Endothelial cell of umbilical vein (primary cell): ENCODE results near the gene PRKG1. TPM values are rescaled to one million over a fixed set of nuclear protein-coding genes. Genes with fewer than 3 reads are reported as not detected.

Source experiments
- BruUV-seq: library from RNA; stranded (reverse); fragments of 400-500 nt; replicated peaks from 2 replicates; lab custom pipeline; 2021; lab: Mats Ljungman, UMichigan
- CTCF ChIA-PET: fragments of 300-600, 350-600 bp; sonication (Branson Sonifier 250); formaldehyde crosslinking; loops from one replicate; lab custom pipeline; 2021; ENCODE audit warnings: antibody characterized with exemption, inconsistent platforms; lab: Charles Lee
- POLR2A ChIA-PET: fragments of 300-600, 350-600 bp; sonication (Branson Sonifier 250); formaldehyde crosslinking; loops from one replicate; lab custom pipeline; 2021; ENCODE audit warnings: antibody characterized with exemption, inconsistent platforms; lab: Charles Lee
- DNase-seq: peaks from one replicate; pipeline ENCODE4 v3.0.0-alpha.2; 2011; ENCODE audit warnings: low read depth, low spot score
- FAIRE-seq: peaks from 2 replicates; lab custom pipeline; 2011; peaks lifted over from hg19 to GRCh38; lab: Jason Lieb, UNC
- H2AFZ ChIP-seq: 2 replicates; pipeline ENCODE4 v1.6.0; 2012; ENCODE audit warnings: low read depth, low read length, control low read depth, inconsistent platforms
- H3K27ac ChIP-seq: 2 replicates; pipeline ENCODE4 v1.5.1; 2011; ENCODE audit warnings: low read depth, mild to moderate bottlenecking, control low read depth, low read length, moderate library complexity; ENCODE audit not compliant: insufficient read depth
- H3K27me3 ChIP-seq, 2 experiments: 2 replicates each; pipeline versions ENCODE4 v1.6.0 to v1.6.1; 2011; ENCODE audit warnings: low read length in 2 of 2, mixed read lengths in 1 of 2; ENCODE audit not compliant: control insufficient read depth in 2 of 2, insufficient read depth in 2 of 2
- H3K36me3 ChIP-seq, 2 experiments: 2 replicates in 1 of 2; 3 replicates in 1 of 2; pipeline ENCODE4 v1.5.1; 2011; ENCODE audit warnings: low read length in 2 of 2, mild to moderate bottlenecking in 1 of 2, moderate library complexity in 1 of 2; ENCODE audit not compliant: control insufficient read depth in 2 of 2, insufficient read depth in 2 of 2; ENCODE audit errors: extremely low read depth in 1 of 2
- H3K4me1 ChIP-seq: 3 replicates; pipeline ENCODE4 v1.5.1; 2011; ENCODE audit warnings: mild to moderate bottlenecking, low read length; ENCODE audit not compliant: control insufficient read depth, insufficient read depth; ENCODE audit errors: extremely low read depth
- H3K4me2 ChIP-seq: 2 replicates; pipeline ENCODE4 v1.6.1; 2011; ENCODE audit warnings: low read length, control low read depth, mixed read lengths; ENCODE audit not compliant: insufficient read depth
- H3K4me3 ChIP-seq, 3 experiments: fragments of 200-600 bp in 1 of 3; sonication (generic), shearing (Covaris generic) in 1 of 3; replicated peaks in 1 of 3; 2 replicates each; pipeline ENCODE4 v1.5.1; 2011 to 2016; ENCODE audit warnings: control low read depth in 3 of 3, low read length in 3 of 3, mild to moderate bottlenecking in 2 of 3, inconsistent platforms in 1 of 3, low read depth in 1 of 3, moderate library complexity in 1 of 3; ENCODE audit not compliant: insufficient read depth in 1 of 3
- H3K79me2 ChIP-seq: 2 replicates; pipeline ENCODE4 v1.6.0; 2012; ENCODE audit warnings: low read length, inconsistent platforms; ENCODE audit not compliant: control insufficient read depth, insufficient read depth
- H3K9ac ChIP-seq: replicated peaks from 2 replicates; pipeline ENCODE3; 2011; ENCODE audit warnings: low read length, control low read depth; ENCODE audit not compliant: insufficient read depth; ENCODE audit errors: extremely low read depth
- H3K9me1 ChIP-seq: replicated peaks from 3 replicates; pipeline ENCODE4 v1.6.0; 2011; ENCODE audit warnings: mild to moderate bottlenecking, low read length; ENCODE audit not compliant: control insufficient read depth, insufficient read depth; ENCODE audit errors: extremely low read depth
- H3K9me3 ChIP-seq: replicated peaks from 2 replicates; pipeline ENCODE4 v1.5.1; 2012; ENCODE audit warnings: low read length, inconsistent platforms; ENCODE audit not compliant: control insufficient read depth, insufficient read depth
- H4K20me1 ChIP-seq: replicated peaks from 2 replicates; pipeline ENCODE3; 2011; ENCODE audit warnings: mild to moderate bottlenecking, low read length; ENCODE audit not compliant: control insufficient read depth, insufficient read depth; ENCODE audit errors: extremely low read depth
- EZH2 ChIP-seq: IDR thresholded peaks from 2 replicates; pipeline ENCODE4 v1.6.1; 2012; ENCODE audit warnings: borderline replicate concordance, low read depth, mild to moderate bottlenecking, moderate library complexity, low read length, inconsistent platforms; ENCODE audit not compliant: severe bottlenecking
- FOS ChIP-seq: IDR thresholded peaks from 2 replicates; pipeline ENCODE4 v1.6.1; 2011; ENCODE audit warnings: mild to moderate bottlenecking, low read length, moderate library complexity, borderline replicate concordance; ENCODE audit not compliant: insufficient read depth
- GATA2 ChIP-seq: IDR thresholded peaks from 2 replicates; pipeline ENCODE4 v1.7.0; 2011; ENCODE audit warnings: low read depth, mild to moderate bottlenecking, moderate library complexity, mixed read lengths, low read length; ENCODE audit not compliant: insufficient read length, insufficient read depth
- JUN ChIP-seq: IDR thresholded peaks from 2 replicates; pipeline ENCODE4 v1.6.1; 2011; ENCODE audit warnings: borderline replicate concordance, low read depth; ENCODE audit not compliant: insufficient read length, insufficient read depth
- MAX ChIP-seq: IDR thresholded peaks from 2 replicates; pipeline ENCODE4 v1.6.1; 2011; ENCODE audit not compliant: insufficient read depth, insufficient read length
- MYC ChIP-seq: IDR thresholded peaks from one replicate; pipeline ENCODE4 v1.6.1; 2011; ENCODE audit warnings: mild to moderate bottlenecking, low read depth, low read length
- POLR2A ChIP-seq: IDR thresholded peaks from 2 replicates; pipeline ENCODE4 v1.6.1; 2012; ENCODE audit warnings: low read depth, mild to moderate bottlenecking, control low read depth, low read length
- POLR2AphosphoS5 ChIP-seq: IDR thresholded peaks from 2 replicates; pipeline ENCODE4 v1.6.1; 2012; ENCODE audit warnings: low read depth, mild to moderate bottlenecking, control low read depth, low read length, moderate library complexity; ENCODE audit not compliant: insufficient read depth
- dilution Hi-C: fragments of 300-500 bp; cut with MboI; formaldehyde crosslinking; loops from one replicate; pipeline ENCODE4 v1.15.0; 2019; ENCODE audit warnings: low sequenced_read_pairs; ENCODE audit not compliant: extremely low pct_ligation_motif_present
- intact Hi-C: fragments of 100-400 bp; cut with micrococcal nuclease; formaldehyde crosslinking; loops from one replicate; pipeline ENCODE4 v1.10.0; 2022
- polyA plus RNA-seq, 4 experiments: library from polyadenylated mRNA; depleted of rRNA in 3 of 4; stranded (reverse) in 3 of 4; unstranded in 1 of 4; fragments of >200 nt; gene quantifications; 2 replicates each; pipeline versions ENCODE4 v1.2.1 to v1.2.3, GENCODE V29; 2011 to 2012; ENCODE audit warnings: missing spikeins in 1 of 4
- total RNA-seq: library from RNA; stranded (reverse); gene quantifications from 2 replicates; pipeline ENCODE4 v1.2.3, GENCODE V29; 2021
- TF ChIP-seq, protein P1 (sequence below), 2 donors: IDR thresholded peaks; 1 replicate in 1 of 2; 2 replicates in 1 of 2; pipeline ENCODE4 v1.5.1; 2011; ENCODE audit warnings: low read length in 2 of 2, mild to moderate bottlenecking in 2 of 2, moderate library complexity in 2 of 2, control low read depth in 1 of 2, inconsistent platforms in 1 of 2, low read depth in 1 of 2; ENCODE audit not compliant: insufficient read depth in 1 of 2; ENCODE audit errors: extremely low read depth in 1 of 2

Gene PRKG1
- total and polyA plus RNA-seq, 2 donors (not counting 3 experiments of a cell fraction or from before 2014, with no cell fraction given) = 0.01 to 0.18 TPM

GRCh38 chr10:52248697-52249306 is 1174.5 kb downstream of the PRKG1 start:
- no peaks in the 10 kb centered on the region for H4K20me1 ChIP-seq
- H3K79me2 ChIP-seq = no peaks in the 10 kb centered on the region
- no peaks in the 10 kb centered on the region for H3K9me3 ChIP-seq
- no peak overlapping the region for H3K27ac ChIP-seq
- no peaks in the 10 kb centered on the region for H3K4me1 ChIP-seq
- no peak overlapping the region for H3K4me2 ChIP-seq
- no peak overlapping the region for H3K9ac ChIP-seq
- no peak overlapping the region for H2AFZ ChIP-seq
- no peaks in the 10 kb centered on the region for H3K9me1 ChIP-seq
- no peak overlapping the region for H3K4me3 ChIP-seq
- ChIA-PET POLR2A (no interaction called here), CTCF (interaction anchor here (1.2 to 1.5 kb wide), 2 partner anchors 9 to 59 kb away, joined by 3 read pairs; no protein-coding TSS in a partner anchor)
- intact Hi-C loops = no loop called here
- DNase-seq (no peak), FAIRE-seq (no peak)
- dilution Hi-C loops = no loop called here
- BruUV-seq = no TSS peak
- no peaks in the 10 kb centered on the region for H3K27me3 ChIP-seq
- TF ChIP-seq POLR2AphosphoS5 (no peak), JUN (no peak), GATA2 (no peak), MYC (no peak), FOS (no peak), EZH2 (no peak), POLR2A (no peak), MAX (no peak)
- TF ChIP-seq, protein P1, sequence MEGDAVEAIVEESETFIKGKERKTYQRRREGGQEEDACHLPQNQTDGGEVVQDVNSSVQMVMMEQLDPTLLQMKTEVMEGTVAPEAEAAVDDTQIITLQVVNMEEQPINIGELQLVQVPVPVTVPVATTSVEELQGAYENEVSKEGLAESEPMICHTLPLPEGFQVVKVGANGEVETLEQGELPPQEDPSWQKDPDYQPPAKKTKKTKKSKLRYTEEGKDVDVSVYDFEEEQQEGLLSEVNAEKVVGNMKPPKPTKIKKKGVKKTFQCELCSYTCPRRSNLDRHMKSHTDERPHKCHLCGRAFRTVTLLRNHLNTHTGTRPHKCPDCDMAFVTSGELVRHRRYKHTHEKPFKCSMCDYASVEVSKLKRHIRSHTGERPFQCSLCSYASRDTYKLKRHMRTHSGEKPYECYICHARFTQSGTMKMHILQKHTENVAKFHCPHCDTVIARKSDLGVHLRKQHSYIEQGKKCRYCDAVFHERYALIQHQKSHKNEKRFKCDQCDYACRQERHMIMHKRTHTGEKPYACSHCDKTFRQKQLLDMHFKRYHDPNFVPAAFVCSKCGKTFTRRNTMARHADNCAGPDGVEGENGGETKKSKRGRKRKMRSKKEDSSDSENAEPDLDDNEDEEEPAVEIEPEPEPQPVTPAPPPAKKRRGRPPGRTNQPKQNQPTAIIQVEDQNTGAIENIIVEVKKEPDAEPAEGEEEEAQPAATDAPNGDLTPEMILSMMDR (IDR thresholded peaks at IDR 0.05; ENCODE audit: extremely low read depth in 1 of 2, insufficient read depth in 1 of 2, low read depth in 1 of 2, low read length in 2 of 2) = no peak
- H3K36me3 ChIP-seq = no peaks in the 10 kb centered on the region
